AG04449 (cell line): ENCODE results near the gene CACNA1C.

Experiments used
- CTCF ChIA-PET: fragments of 350-600 bp; formaldehyde crosslinking; extraction: SDS; loops from one replicate; lab custom pipeline; 2021; ENCODE audit warnings: antibody characterized with exemption; lab: Yijun Ruan, JAX
- POLR2A ChIA-PET: fragments of 400-600, 350-600 bp; formaldehyde crosslinking; extraction: SDS; loops from one replicate; lab custom pipeline; 2020; ENCODE audit warnings: antibody characterized with exemption, inconsistent platforms; lab: Yijun Ruan, JAX
- DNase-seq: peaks from one replicate; pipeline ENCODE4 v3.0.0-alpha.2; 2010; ENCODE audit warnings: low read depth, low spot score
- H3K4me3 ChIP-seq: 2 replicates; pipeline ENCODE4 v1.5.1; 2011; ENCODE audit warnings: low read depth, mild to moderate bottlenecking, control low read depth, low read length
- CTCF ChIP-seq: IDR thresholded peaks from one replicate; pipeline ENCODE4 v1.5.1; 2011; ENCODE audit warnings: mild to moderate bottlenecking, moderate library complexity, low read length, control low read depth, inconsistent platforms; ENCODE audit not compliant: insufficient read depth; ENCODE audit errors: missing control alignments

Gene CACNA1C

GRCh38 chr12:2084553-2085296, 31.9 kb downstream of the CACNA1C start:
- DNase-seq: peak; percentile 63
- H3K4me3 ChIP-seq: no peak overlapping the region
- ChIA-PET POLR2A (no interaction called here), CTCF (interaction anchor here (0.7 to 2.4 kb wide), 4 partner anchors 10 to 556 kb away, joined by 3 to 13 read pairs (median 3); no protein-coding TSS in a partner anchor)
- TF ChIP-seq CTCF: no peak

- TF ChIP-seq CTCF: no peak
- ChIA-PET CTCF (interaction anchor here (0.8 to 1.3 kb wide), 3 partner anchors 9 to 192 kb away, joined by 3 to 5 read pairs (median 3); no protein-coding TSS in a partner anchor), POLR2A (no interaction called here)
- no peak overlapping the region for H3K4me3 ChIP-seq
- no peak for DNase-seq
Observed at GRCh38 chr12:2092354-2092753, 39.6 kb downstream of the CACNA1C start.

GRCh38 chr12:2092890-2093289, 40.1 kb downstream of the CACNA1C start:
- no peak overlapping the region for H3K4me3 ChIP-seq
- ChIA-PET CTCF (interaction anchor here (1.1 to 1.3 kb wide), 2 partner anchors 10 to 192 kb away, joined by 3 to 5 read pairs; no protein-coding TSS in a partner anchor), POLR2A (no interaction called here)
- TF ChIP-seq CTCF: no peak
- DNase-seq: no peak

- CTCF ChIA-PET: no interaction called here
- POLR2A ChIA-PET: interaction anchor here (0.6 kb wide), 1 partner anchor 242 kb away, joined by 3 read pairs; no protein-coding TSS in a partner anchor
- H3K4me3 ChIP-seq: no peak overlapping the region
- TF ChIP-seq CTCF: no peak
- DNase-seq: no peak
Observed at GRCh38 chr12:2094597-2094996, 41.8 kb downstream of the CACNA1C start.

GRCh38 chr12:2095878-2096277, 43.1 kb downstream of the CACNA1C start:
- ChIA-PET CTCF (no interaction called here), POLR2A (no interaction called here)
- DNase-seq: no peak
- no peak overlapping the region for H3K4me3 ChIP-seq
- no peak for TF ChIP-seq CTCF

- POLR2A ChIA-PET: no interaction called here
- H3K4me3 ChIP-seq: no peak overlapping the region
- CTCF ChIA-PET: interaction anchor here (1.7 kb wide), 1 partner anchor 10 kb away, joined by 4 read pairs; no protein-coding TSS in a partner anchor
- no peak for DNase-seq
- TF ChIP-seq CTCF: no peak
Observed at GRCh38 chr12:2097617-2098016, 44.8 kb downstream of the CACNA1C start.
